K562 (cell line): ENCODE measurements around the gene CAPN13. TPM values are rescaled to one million over a fixed set of nuclear protein-coding genes. Genes with fewer than 3 reads are reported as not detected.

Experiments used
- ATAC-seq: fragments of 200-7000 bp; cut with Tn5 transposase; 3 replicates; pipeline ENCODE4 v1.9.1; 2020; ENCODE audit warnings: moderate library complexity
- BruUV-seq: library from RNA; stranded (reverse); fragments of 400-500 nt; replicated peaks from 2 replicates; lab custom pipeline; 2021; lab: Mats Ljungman, UMichigan
- CTCF ChIA-PET: fragments of 300-600 bp; formaldehyde crosslinking; extraction: SDS; loops from one replicate; lab custom pipeline; 2021; ENCODE audit warnings: low intra/inter-chr PET ratio; lab: Yijun Ruan, JAX
- POLR2A ChIA-PET: fragments of 300-600, 350-650 bp; sonication (Branson Sonifier 250); formaldehyde crosslinking; extraction: SDS; loops from one replicate; lab custom pipeline; 2021; ENCODE audit warnings: antibody characterized with exemption, inconsistent platforms; lab: Yijun Ruan, JAX
- DNase-seq, 4 experiments: peaks; one replicate each; pipeline versions ENCODE4 v3.0.0 to v3.0.0-alpha.2; 2011 to 2018; ENCODE audit warnings: low spot score in 3 of 4, mixed read lengths in 3 of 4; ENCODE audit errors: extremely low read depth in 1 of 4
- FAIRE-seq: peaks from 2 replicates; lab custom pipeline; 2011; peaks lifted over from hg19 to GRCh38; lab: Jason Lieb, UNC
- H2AFZ ChIP-seq: 2 replicates; pipeline ENCODE4 v1.6.0; 2011; ENCODE audit warnings: low read depth, low read length, control low read depth, inconsistent platforms
- H3K27ac ChIP-seq: fragments of 200-600 bp; 3 replicates; pipeline ENCODE4 v1.8.0; 2011; ENCODE audit warnings: low read depth, mild to moderate bottlenecking, control low read depth, inconsistent platforms, low read length, moderate library complexity, mixed read lengths; ENCODE audit errors: extremely low read depth
- H3K27me3 ChIP-seq, 2 experiments: fragments of 300-600 bp in 1 of 2; 2 replicates in 1 of 2; 3 replicates in 1 of 2; pipeline versions ENCODE4 v1.6.0 to v1.8.0; 2011; ENCODE audit warnings: inconsistent platforms in 2 of 2, low read length in 2 of 2, mild to moderate bottlenecking in 1 of 2, mixed read lengths in 1 of 2, moderate library complexity in 1 of 2; ENCODE audit not compliant: control insufficient read depth in 2 of 2, insufficient read depth in 2 of 2
- H3K36me3 ChIP-seq: fragments of 300-600 bp; 3 replicates; pipeline ENCODE4 v1.8.0; 2011; ENCODE audit warnings: mild to moderate bottlenecking, low read length, inconsistent platforms; ENCODE audit not compliant: control insufficient read depth, insufficient read depth
- H3K4me1 ChIP-seq, 2 experiments: fragments of 200-600 bp in 1 of 2; replicated peaks in 1 of 2; 2 replicates in 1 of 2; 3 replicates in 1 of 2; pipeline versions ENCODE4 v1.5.1 to v1.8.0; 2011; ENCODE audit warnings: inconsistent platforms in 2 of 2, low read length in 2 of 2, mild to moderate bottlenecking in 1 of 2, mixed read lengths in 1 of 2, moderate library complexity in 1 of 2; ENCODE audit not compliant: control insufficient read depth in 2 of 2, insufficient read depth in 2 of 2
- H3K4me2 ChIP-seq: 2 replicates; pipeline ENCODE4 v1.6.1; 2011; ENCODE audit warnings: low read length, control low read depth, inconsistent platforms, mixed read lengths; ENCODE audit not compliant: insufficient read depth
- H3K4me3 ChIP-seq: fragments of 200-600 bp; sonication (generic), shearing (Covaris generic); 2 replicates; pipeline ENCODE4 v1.5.1; 2016; ENCODE audit warnings: control low read depth, inconsistent platforms
- H3K79me2 ChIP-seq: fragments of 200-600 bp; 3 replicates; pipeline ENCODE4 v1.8.0; 2011; ENCODE audit warnings: low read length, inconsistent platforms; ENCODE audit not compliant: control insufficient read depth, insufficient read depth
- H3K9ac ChIP-seq, 2 experiments: 2 replicates each; pipeline versions ENCODE4 v1.6.0 to v1.6.1; 2011; ENCODE audit warnings: low read depth in 2 of 2, low read length in 2 of 2, control low read depth in 1 of 2, inconsistent platforms in 1 of 2, mild to moderate bottlenecking in 1 of 2, mixed read lengths in 1 of 2; ENCODE audit not compliant: insufficient read depth in 1 of 2
- H3K9me1 ChIP-seq: one replicate; pipeline ENCODE4 v1.6.0; 2011; ENCODE audit warnings: inconsistent platforms, mild to moderate bottlenecking, low read length, moderate library complexity; ENCODE audit not compliant: control insufficient read depth, insufficient read depth
- H3K9me3 ChIP-seq: replicated peaks from 2 replicates; pipeline ENCODE4 v1.5.1; 2011; ENCODE audit warnings: low read depth, low read length, inconsistent platforms; ENCODE audit not compliant: control insufficient read depth, insufficient read depth
- H4K20me1 ChIP-seq: replicated peaks from 2 replicates; pipeline ENCODE4 v1.6.1; 2011; ENCODE audit warnings: low read length, inconsistent platforms, mixed read lengths; ENCODE audit not compliant: control insufficient read depth, insufficient read depth
- U2AF1 ChIP-seq: fragments of 200-400 bp; formaldehyde crosslinking; optimal IDR thresholded peaks from 2 replicates; pipeline ENCODE3; 2017; ENCODE audit warnings: mild to moderate bottlenecking, low read depth, low read length, moderate library complexity
- WGBS: fragments of 100-300 bp; shearing (Covaris generic); methylation state at CpG from one replicate; pipeline ENCODE4 v1.1.6; 2016; ENCODE audit warnings: low coverage, mixed read lengths; ENCODE audit not compliant: insufficient coverage; ENCODE audit errors: missing lambda C conversion rate; 5-methylcytosine and 5-hydroxymethylcytosine counted together
- in situ Hi-C: fragments of 300-500 bp; cut with MboI; formaldehyde crosslinking; loops from 4 replicates; pipeline ENCODE4 v1.15.0; 2018; ENCODE audit warnings: inconsistent platforms, mixed read lengths
- intact Hi-C: fragments of 100-400 bp; cut with micrococcal nuclease; formaldehyde crosslinking; loops from 2 replicates; pipeline ENCODE4 v1.14.2; 2022
- polyA plus RNA-seq, 8 experiments: library from polyadenylated mRNA; depleted of rRNA in 4 of 8; stranded (reverse) in 5 of 8; unstranded in 3 of 8; fragments of >200 nt; fragmentation: Nextera tagmentation in 2 of 8; fragmentation: Illumina TruSeq in 1 of 8; extraction: Ambion mirVana in 2 of 8; extraction: Trizol in 1 of 8; gene quantifications; 2 replicates each; pipeline versions ENCODE4 v1.2.1 to v1.2.3, GENCODE V29; 2011 to 2014; ENCODE audit warnings: inconsistent platforms in 1 of 8, missing spikeins in 1 of 8
- total RNA-seq, 7 experiments: library from RNA; depleted of rRNA in 6 of 7; stranded (reverse); fragments of >200 nt in 6 of 7; fragmentation: Illumina TruSeq in 2 of 7; extraction: Trizol in 2 of 7; gene quantifications; 2 replicates each; pipeline versions ENCODE4 v1.2.1 to v1.2.3, GENCODE V29; 2011 to 2021; ENCODE audit warnings: low replicate concordance in 1 of 7

The CAPN13 gene
- total and polyA plus RNA-seq, 9 of the 15 experiments (the other 6 are each of a cell fraction or from before 2014, with no cell fraction given): not detected

- WGBS: 0% methylated on average over 11 of the region's 11 CpGs
- intact Hi-C loops (loop anchor here (10.0 kb wide), 1 partner anchor 198 kb away; no protein-coding TSS in a partner anchor), in situ Hi-C loops (loop anchor here (10.0 kb wide), 1 partner anchor 448 kb away; no protein-coding TSS in a partner anchor)
- ChIA-PET CTCF (interaction anchor here (0.7 kb wide), 1 partner anchor 13 kb away, joined by 3 read pairs; no protein-coding TSS in a partner anchor), POLR2A (interaction anchor here (1.6 kb wide), 1 partner anchor 454 kb away, joined by 6 read pairs; no protein-coding TSS in a partner anchor)
- no peaks in the 10 kb centered on the region for H3K9me1 ChIP-seq
- no peaks in the 10 kb centered on the region for H3K9me3 ChIP-seq
- ATAC-seq (no peak), FAIRE-seq (no peak), DNase-seq (no peak)
- TF ChIP-seq U2AF1: no peak
- H3K9ac ChIP-seq: no peak overlapping the region
- H3K36me3 ChIP-seq: no peaks in the 10 kb centered on the region
- H3K27me3 ChIP-seq: peaks cover 4 to 18% of the 10 kb centered on the region in 2 experiments; a peak in 3 of 5 replicates
- no peak overlapping the region for H2AFZ ChIP-seq
- H4K20me1 ChIP-seq: no peaks in the 10 kb centered on the region
- H3K4me3 ChIP-seq: no peak overlapping the region
- no peak overlapping the region for H3K4me2 ChIP-seq
- no peaks in the 10 kb centered on the region for H3K4me1 ChIP-seq
- BruUV-seq: no TSS peak
- H3K27ac ChIP-seq: no peak overlapping the region
- no peaks in the 10 kb centered on the region for H3K79me2 ChIP-seq
Measured at GRCh38 chr2:30716123-30716900, 90.9 kb downstream of the CAPN13 start.
